NCI-H2227 treated with DMSO at 0.1 percent for 48 hours (cell line): ENCODE data around the gene CPLX1.
A peak's percentile ranks its signal among the peaks of the same experiment; 100 is the strongest.
"Not testable (repeated sequence)": the region's sequence is repeated elsewhere in the genome, so short reads cannot be mapped to it uniquely, and the experiment has no call there.

Source experiments
- DNase-seq: peaks from one replicate; lab custom pipeline; 2025; lab: John Stamatoyannopoulos, UW

The CPLX1 gene

DNA sequence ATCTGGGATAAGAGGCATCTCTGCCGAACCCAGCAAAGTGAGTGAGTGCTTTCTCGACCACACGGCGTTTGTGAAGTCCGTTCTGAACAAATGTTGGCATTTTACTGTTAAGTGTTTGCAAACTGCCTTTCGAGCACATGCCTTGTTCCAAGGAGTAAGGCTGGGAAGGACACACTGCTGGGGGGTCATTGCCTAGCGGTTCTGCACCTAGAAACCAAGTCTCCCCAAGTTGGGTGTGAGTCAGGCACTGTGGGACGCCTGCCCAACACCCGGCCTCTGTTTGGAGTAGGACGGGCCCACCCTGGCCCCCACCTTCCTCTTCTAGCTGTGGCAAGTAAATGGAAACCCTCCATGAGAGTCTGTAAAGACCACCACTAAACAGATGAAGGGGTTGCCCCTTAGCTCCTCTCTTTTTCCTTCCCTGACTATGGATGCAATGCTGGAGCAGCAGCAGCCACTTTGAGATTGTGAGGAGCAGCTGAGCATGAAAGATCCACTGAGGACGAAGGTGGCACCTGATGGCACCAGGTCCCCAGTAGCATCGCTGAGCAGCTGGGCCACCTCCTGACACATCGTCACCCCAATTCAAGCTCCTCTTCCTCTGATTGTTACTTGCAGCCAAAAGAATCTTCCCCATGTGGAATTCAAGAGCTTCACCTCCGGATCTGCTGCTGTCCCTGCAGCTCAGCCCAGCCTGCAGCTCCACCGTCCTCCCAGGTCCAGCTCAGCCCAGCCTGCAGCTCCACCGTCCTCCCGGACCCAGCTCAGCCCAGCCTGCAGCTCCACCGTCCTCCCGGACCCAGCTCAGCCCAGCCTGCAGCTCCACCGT, 6.3 kb downstream of the CPLX1 start:
- DNase-seq: no peak

DNA sequence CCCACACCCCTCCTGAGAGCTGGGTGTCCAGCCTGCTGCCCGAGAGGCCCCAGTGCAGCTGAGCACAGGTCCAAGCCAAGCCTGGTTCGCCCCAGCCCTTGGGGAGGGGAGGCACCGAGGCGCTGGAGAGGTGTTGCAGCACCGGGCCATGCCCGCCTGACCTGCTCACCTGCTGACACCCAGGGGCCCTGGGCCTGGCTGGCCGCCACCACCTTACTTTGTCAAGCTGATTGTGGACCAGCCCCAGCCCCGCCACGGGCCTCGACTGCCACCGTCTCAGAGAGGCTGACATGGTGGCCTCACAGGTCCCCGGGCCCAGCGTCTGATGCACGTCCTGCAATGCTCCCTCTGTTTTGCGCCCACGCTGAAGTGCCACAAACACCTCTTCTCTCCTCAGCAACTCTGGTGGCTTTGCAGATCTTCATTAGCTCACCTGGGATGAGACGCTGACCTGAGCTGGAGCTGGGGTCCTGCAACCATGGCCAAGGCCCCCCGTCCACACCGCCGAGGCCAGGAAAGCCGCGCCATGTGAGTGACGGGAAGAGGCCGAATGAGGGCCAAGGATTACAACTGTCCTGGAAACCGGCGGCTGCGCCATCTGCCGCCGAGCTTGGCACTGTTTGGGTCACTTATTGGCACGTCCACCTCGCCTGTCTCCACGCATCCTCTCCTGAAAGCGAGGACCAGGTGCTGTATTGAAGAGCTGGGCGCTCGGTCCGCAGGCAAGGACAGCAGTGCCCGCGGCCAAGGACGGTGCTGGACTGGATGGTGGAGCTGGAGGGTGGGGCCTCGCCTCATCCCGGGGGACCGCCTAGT, 7.6 kb downstream of the CPLX1 start:
- DNase-seq: no peak

DNA sequence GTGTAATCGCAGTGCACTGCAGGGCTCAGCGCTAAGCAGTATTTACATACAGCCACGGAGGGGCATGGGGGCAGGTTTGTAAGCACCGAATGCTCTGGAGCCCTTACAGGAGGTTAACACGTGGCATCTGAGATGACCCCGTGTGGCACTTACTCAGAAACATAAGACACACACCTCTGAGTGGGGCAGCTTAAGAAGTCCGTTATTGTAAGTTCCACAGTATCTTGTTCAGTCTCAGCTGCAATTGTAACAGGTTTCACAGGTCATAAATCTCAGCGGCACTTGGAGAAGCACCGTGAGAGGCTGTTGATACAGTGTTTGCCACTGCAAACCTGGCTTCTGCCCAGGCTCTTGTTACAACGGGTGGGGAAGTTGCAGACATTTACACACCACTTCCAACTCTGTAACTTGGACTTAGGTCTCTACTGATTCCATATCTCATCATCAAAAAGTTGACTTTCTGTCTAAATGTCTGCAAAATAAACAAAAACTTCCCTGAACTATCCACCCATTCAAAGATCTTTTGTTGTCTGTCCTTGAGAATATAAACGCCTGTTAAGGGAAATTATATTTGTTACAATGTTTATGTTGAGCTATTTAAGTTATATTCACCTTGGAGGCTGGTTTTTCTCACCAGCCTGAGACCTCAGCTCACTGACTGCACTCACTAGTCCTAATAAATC, 10.3 kb downstream of the CPLX1 start:
- DNase-seq: peak; percentile 10

DNA sequence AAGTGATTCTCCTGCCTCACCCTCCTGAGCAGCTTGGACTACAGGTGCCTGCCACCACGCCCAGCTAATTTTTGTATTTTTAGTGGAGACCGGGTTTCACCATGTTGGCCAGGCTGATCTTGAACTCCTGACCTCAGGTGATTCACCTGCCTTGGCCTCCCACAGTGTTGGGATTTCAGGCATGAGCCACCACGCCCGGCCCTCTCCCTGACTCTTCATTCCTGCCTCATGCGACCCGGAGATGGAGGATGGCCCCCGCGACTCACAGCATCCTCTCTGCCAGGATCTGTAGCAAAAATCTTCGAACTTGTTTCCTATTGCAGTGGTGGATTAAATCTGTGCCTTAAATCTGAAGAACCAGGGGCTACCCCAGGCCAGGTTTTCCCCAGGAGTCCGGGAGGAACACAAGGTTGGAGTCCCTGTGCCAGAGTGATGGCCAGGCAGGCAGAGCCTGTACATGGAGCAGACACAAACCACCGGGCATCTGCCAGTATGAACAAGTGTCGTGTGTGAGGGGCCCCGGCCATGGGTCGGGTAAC, 11.5 kb downstream of the CPLX1 start:
- DNase-seq: no peak

DNA sequence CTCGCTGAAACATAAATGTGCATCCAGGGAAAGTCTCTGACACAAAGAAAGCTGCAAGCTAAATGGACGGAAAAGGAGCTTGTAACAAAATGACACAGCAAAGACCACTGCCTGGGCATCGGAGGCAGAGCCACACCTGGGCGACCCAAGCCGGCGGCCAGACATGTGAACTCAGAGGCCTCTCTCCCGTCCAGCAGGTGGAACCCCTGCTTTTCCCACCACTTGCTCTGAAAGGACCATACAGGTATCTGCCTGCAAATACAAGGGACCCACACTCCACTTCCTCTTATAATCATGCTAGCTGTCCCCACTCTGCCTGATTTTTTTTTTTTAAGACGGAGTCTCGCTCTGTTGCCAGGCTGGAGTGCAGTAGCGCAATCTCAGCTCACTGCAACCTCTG, 12.0 kb downstream of the CPLX1 start:
- no peak for DNase-seq

DNA sequence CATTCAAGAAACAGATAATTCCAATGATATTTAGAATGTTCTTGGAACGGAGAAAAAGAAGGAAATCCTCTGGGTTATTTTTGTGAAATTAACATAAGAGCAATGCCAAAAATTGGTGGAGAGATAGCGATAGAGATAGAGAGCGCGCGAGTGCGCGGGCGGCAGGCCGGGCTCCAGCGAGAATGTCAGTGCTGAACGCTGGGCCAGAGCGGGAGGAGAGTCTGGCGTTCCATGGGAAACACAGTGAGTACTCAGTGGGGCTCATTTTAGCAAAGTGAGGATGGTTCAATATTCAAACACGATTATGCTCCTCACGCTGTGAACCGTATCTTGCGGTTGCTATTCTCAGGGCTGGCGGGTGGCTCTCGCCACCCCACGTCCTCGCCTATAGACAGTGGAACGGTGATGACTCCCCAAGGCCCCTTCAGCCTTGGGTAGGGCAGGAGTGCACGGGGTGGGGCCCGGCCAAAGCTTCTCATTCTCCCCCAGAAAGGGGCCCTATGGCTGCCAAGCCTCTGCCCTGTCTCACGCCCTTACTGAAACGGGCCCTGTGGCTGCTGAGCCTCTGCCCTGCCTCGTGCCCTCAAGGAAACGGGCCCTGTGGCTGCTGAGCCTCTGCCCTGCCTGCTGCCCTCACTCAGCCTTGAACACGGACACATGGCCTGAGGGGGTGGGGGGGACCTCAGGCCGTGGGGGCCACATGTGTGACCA, 16.9 kb downstream of the CPLX1 start:
- DNase-seq: no peak

DNA sequence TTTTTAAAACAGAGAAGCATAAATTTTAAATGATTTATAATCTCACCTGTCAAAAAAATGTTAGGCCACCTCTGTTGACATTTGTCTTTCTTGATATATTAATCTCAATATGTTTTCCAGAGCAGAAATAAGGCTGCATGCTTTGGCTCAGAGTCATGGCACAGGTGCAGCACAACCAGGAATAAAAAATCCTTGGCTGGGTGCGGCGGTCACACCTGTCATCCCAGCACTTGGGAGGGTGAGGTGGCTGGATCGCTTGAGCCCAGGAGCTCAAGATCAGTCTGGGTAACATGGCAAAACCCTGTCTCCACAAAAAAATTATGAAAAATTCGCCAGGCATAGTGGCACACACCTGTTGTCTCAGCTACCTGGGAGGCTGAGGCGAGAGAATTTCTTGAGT, 18.1 kb downstream of the CPLX1 start:
- DNase-seq: no peak

DNA sequence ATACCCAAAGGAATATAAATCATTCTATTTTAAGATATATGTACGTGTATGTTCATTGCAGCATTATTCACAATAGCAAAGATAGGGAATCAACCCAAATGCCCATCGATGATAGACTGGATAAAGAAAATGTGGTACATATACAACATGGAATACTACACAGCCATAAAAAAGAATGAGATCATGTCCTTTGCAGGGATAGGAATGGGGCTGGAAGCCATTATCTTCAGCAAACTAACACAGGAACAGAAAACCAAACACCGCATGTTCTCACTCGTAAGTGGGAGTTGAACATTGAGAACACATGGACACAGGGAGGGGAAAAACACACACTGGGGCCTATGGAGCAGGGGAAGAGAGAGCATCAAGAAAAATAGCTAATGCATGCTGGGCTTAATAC, 18.9 kb downstream of the CPLX1 start:
- not testable (repeated sequence) for DNase-seq

DNA sequence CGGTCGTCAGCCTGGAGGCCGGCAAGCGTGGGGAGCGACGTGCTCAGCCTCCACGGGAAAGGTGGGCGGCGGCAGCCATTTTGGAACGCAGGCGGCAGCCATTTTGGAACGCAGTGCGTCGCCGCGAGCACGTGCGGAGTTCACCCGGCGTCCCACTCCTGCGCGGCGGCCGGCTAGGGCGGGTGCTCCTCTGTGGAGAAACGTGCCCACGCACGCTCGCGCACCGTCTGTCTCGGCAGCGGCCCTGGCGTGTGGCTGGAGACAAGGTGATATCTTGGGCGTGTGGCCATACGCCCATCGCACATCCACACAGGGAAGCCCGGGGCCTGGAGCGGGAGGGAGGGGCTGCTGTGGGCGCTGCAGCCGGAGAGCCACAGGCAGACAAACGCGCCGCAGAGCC, 21.1 kb downstream of the CPLX1 start:
- no peak for DNase-seq

DNA sequence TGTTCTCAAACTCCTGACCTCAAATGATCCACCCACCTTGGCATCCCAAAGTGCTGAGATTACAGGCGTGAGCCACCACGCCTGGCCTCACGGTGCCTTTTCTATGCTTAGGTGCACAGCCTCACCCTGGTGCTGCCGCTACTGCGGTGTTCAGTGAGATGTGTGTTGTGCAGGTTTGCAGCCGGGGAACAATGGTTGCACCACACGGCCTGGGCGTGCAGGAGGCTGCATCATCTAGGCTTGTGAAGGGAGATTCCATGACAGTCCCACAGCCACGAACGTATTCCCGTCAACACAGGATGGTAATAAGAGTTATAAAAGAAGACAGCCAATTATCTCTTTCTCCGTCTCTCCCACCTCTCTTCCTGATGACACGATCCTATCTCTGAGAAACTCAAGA, 22.0 kb downstream of the CPLX1 start:
- DNase-seq: no peak

DNA sequence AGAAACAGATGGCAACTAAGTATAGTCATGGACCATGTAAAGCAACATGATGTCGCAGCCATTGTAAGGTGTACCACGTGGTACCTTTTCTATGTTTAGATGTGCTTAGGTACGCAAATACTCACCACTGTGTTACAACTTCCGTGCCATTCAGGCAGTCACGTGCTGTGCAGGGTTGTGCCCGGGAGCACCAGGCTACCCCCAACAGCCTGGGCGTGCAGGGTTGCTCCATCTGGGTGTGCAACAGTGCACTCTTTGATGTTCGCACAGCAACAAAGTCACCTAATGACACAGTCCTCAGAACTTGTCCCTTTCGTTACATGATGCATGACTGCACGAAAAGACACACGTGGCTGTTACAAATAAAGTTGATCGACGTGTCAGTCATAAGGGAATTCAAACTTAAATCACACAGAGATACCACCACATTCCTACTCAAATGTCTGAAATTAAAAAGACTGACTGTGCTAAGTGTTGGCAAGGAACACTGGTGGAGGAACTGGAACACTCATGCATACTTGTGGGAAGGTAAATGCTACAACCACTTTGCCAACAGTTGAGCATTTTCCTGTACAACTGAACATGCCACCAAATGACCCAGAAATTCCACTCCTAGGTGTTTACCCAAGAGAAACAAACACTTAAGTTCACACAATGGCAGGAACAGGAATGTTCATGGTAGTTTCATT, 24.3 kb downstream of the CPLX1 start:
- no peak for DNase-seq

DNA sequence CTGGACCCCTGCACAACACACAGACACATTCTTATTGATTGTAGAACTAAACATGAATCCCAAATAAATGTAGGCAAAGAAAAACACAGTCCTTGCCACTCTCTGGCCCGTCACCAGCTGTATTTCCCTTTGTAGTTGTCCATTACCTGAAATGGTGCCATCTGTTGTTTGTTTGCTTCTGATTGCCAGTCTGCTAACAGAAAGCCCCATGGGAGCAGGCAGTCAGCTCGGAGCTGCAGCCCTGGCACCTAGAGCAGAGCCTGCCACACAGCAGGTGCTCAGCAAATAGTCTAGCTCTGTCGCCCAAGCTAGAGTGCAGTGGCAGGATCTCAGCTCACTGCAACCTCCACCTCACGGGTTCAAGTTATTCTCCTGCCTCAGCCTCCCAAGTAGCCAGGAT, 28.9 kb downstream of the CPLX1 start:
- no peak for DNase-seq

DNA sequence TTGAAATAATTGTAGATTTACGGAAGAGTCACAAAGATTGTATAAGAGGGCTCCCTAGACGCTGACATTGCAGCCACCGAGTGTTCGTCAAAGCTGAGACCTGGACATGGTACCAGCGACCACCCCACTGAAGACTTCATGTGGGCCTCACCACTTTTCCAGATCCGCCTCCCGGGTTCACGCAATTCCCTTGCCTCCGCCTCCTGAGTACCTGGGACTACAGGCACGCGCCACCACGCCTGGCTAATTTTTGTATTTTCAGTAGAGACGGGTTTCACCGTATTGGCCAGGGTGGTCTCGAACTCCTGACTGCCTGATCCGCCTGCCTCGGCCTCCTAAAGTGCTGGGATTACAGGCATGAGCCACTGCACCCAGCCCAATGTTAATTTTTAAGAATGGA, 29.7 kb downstream of the CPLX1 start:
- DNase-seq: no peak

DNA sequence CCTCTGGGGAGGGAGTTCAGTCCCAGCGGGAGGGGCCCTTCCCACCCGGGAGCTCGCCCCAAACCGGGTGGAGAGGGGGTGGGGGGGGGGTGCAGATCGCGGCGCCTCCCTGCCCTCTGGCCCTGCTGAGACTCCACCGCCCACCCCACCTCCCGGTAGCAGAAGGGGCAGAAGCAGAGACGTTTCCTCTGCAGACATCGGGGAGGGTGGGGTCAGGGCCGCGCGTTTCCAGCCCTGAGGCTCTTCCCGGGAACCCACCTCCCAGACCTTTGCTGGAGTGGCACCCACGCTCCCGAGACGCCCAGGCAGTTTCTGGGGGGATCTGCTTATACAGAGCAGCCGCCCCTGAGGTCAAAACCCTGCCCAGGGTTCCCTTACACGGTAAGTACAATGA, 30.2 kb downstream of the CPLX1 start:
- no peak for DNase-seq

DNA sequence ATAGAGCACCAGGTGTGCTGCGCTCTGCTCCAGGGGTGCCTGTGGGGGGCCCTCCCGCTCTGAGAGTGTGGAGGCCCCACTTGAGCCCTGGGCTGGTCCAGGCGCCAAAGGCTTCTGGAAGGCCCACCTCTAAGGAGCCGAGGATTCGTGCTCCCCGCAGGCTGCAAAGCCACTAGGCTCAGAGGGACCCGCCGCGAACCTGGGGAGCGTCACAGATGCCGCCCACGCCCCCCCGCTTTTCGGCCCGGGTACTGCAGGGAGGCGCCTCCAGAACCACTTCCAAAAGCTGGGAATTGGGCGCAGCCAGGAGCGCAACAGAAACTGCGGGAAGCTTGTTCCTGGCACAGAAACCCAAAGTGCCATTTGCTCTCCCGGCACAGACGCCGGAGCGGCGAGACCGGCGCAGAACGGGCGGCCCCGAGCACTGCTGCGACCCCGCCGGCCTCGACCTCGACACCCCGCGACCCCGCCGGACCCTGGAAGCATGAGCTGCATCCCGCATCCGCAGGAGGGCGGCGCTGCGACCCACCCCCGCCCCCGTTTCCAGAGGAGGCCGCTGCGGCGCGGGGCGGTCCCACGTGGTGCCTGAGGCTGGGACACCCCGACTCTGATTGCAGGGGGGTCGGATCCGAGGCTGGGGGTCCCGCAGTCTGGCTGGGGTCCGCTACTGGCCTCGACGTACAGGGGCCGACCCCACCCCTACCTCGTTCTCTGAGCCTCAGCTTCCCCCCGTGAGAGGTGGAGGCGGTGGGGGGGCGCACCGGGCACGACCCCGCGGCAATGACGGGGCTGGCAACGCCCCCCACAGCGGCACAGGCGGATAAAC, 30.8 kb downstream of the CPLX1 start:
- DNase-seq: no peak

DNA sequence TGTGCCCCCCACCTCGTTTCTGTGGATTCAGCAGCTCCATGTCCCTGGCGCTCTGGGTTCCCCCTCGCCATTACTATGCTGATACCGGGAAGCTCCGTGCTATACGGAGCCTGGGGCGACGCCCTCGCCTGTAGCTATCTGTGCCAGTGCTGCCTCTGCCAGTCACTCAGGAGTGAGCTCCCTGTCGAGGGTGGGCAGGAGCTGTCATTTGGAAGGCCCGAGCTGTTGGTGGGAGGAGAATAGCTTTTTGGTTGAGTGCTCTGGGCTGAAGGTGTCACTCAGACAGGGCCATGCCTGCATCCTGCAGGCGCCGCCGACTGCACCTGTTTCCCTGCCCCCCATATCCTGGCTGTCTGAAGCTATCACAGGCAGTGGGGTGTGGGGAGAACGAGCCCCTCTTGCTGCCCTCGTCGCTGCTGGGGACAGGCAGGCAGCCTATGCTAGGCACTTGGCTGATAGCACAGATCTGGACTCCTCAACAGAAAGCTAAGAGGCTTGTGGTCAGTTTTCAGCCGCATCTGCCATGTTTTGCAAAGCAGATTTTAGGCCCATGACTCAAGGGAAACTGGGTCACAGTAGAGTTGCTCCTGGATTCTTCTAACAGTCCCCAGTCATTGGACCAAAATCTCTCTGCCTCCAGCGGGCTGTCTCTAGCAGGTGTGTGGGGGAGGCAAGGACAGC, 31.8 kb downstream of the CPLX1 start:
- no peak for DNase-seq

DNA sequence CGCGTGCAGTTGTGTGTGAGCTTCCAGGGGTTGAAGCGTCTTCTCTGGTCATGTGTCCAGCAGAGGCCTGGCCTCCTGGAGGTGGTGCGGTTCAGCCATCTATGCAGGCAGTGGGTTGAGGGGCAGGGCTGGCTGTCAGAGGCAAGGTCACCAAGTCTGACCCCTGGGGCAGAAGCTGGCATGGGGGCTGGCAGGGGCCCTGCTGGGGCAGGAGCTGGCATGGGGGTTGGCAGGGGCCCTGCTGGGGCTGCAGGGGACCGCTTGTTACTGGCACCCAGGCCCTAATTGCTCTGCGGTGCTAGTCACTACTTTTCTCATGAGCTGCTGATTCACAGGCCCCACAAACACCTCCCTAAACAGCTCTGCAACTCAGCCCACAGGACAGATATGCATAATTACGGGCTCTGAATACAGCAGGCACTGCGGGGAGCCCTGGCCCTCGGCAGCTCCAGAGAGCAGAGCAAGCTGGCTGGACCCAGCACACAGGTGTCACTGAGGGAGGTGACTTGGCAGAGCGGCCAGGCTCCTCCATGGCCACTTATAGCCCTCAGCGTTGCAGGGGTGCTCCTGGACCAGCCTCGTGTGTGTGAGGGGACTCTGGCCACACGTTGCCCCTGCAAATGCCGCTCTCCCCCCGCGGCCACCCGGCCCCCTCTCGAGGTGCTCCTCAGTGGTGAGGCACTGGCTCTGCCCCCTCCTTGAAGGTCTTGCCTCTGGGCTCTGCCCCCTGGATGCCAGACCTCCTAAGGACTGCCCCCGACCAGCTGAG, 32.7 kb downstream of the CPLX1 start:
- peak; percentile 12 for DNase-seq

DNA sequence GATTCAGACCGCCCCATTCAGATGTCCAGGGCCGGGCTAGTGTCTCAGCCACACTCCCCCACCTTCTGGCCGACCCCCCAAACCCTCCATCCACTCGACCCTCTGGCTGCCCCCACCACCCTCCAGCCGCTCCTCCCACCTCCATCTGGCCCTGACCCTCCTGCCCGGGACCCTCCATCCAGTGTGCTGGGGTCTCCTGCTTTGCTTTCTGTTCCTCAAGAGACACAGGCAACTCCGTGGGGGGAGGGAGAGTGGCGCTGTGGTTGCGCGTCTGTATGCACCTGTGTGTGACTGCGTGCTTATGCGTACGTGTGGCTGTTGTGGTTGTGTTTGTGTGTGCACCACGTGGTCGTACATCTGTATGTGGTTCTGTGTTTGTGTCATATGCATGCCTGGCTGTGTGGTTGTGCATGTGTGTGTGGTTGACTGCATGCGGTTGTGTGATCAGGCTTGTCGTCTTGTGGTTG, 33.3 kb downstream of the CPLX1 start:
- DNase-seq: no peak
